Esophagus mucosa (tissue), 1 donor: ENCODE data around the gene ZNF609. TPM values are rescaled to one million over a fixed set of nuclear protein-coding genes. Genes with fewer than 3 reads are reported as not detected.
"Not testable (repeated sequence)": the region's sequence is repeated elsewhere in the genome, so short reads cannot be mapped to it uniquely, and the experiment has no call there.

Experiments used
- ATAC-seq: fragments of 200-7000 bp; cut with Tn5 transposase; one replicate; pipeline ENCODE4 v1.9.1; 2020
- total RNA-seq: library from RNA; stranded (reverse); gene quantifications from one replicate; pipeline ENCODE4 v1.2.4, GENCODE V29; 2023
- donor health status: DM: yes; HTN: yes; CAD: no.

ZNF609 gene
- total RNA-seq, 1 donor from 2014 or later = 17.9 TPM

- no peak for ATAC-seq
Measured at GRCh38 chr15:64583983-64584382, 123.6 kb downstream of the ZNF609 start.

DNA sequence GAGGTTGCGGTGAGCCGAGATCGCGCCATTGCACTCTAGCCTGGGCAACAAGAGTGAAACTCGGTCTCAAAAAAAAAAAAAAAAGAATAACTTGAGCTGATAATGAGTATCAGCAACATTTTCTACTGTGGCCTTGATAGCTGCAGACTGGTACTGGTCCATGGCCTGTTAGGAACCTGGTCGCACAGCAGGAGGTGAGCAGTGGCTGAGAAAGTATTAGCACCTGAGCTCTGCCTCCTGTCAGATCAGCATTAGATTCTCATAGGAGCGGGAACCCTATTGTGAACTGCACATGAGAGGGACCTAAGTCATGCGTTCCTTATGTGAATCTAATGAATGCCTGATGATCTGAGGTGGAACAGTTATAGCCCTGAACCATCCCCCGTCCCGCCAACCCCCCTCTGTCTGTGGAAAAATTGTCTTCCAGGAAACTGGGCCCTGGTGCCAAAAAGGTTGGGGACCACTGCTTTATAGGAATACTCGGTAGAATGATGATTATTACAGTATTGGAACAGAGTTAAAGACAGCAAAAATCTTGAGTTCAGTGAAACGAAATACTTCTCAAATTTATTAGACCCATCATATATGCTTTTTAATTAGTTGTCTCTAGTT, 126.0 kb downstream of the ZNF609 start:
- no peak for ATAC-seq

DNA sequence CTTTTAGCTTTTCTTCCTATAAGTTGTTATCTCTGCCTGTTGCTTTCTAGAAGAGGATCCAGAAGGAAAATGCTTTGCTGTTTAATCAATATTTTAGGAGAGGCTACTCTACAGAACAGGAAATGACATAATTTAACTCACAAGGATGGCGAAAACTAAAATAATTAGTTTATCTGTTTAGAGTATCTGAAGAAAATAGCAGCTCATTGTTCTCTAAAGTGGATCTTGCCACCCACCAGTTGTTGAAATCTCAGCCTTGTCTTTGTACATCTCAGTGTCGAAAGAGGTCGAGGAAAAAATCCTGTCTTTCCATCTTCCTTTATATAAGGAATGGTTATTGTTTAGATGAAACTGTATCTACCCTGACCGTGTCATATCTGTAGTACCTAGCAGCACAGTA, 126.6 kb downstream of the ZNF609 start:
- no peak for ATAC-seq

GRCh38 chr15:64589435-64590084, 129.2 kb downstream of the ZNF609 start:
- ATAC-seq = no peak

GRCh38 chr15:64592845-64593244, 132.5 kb downstream of the ZNF609 start:
- ATAC-seq = not testable (repeated sequence)

GRCh38 chr15:64596701-64597476, 136.5 kb downstream of the ZNF609 start:
- ATAC-seq = no peak

- ATAC-seq = no peak
Measured at GRCh38 chr15:64597477-64597822, 137.1 kb downstream of the ZNF609 start.

- no peak for ATAC-seq
Measured at GRCh38 chr15:64599226-64599625, 138.8 kb downstream of the ZNF609 start.

GRCh38 chr15:64599716-64600115, 139.3 kb downstream of the ZNF609 start:
- ATAC-seq = no peak

- no peak for ATAC-seq
Measured at GRCh38 chr15:64600794-64601193, 140.4 kb downstream of the ZNF609 start.

DNA sequence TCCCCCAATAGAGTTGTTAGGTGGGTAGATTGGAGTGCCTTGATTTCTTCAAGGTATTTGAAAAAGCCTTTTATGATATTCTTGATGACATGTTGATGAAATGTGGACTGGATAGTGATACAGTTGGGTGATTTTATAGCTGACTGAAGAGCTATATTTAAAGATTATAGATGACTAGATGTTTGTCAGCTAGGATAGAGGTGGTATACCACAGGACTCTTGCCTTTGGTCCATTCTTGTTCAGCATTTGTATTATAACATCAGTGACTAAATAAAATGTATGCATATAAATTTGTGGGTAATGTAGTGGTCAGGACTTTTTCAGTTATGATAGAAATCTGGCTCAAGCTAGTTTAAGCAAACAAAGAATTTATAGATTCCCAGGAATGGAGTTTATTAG, 143.9 kb downstream of the ZNF609 start:
- ATAC-seq = no peak

DNA sequence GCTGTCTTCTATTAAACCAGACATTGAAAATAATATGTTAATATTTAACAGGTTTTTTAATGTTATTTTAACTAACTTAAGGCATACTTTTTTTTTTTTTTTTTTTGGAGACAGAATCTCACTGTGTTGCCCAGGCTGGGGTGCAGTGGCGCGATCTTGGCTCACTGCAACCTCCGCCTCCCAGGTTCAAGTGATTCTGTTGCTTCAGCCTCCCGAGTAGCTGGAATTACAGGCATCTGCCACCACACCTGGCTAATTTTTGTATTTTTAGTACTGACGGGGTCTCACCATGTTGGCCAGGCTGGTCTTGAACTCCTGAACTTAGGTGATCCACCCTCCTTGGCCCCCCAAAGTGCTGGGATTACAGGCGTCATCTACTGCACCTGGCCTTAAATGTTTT, 147.0 kb downstream of the ZNF609 start:
- ATAC-seq = not testable (repeated sequence)

- no peak for ATAC-seq
Measured at GRCh38 chr15:64610257-64610919, 150.0 kb downstream of the ZNF609 start.

DNA sequence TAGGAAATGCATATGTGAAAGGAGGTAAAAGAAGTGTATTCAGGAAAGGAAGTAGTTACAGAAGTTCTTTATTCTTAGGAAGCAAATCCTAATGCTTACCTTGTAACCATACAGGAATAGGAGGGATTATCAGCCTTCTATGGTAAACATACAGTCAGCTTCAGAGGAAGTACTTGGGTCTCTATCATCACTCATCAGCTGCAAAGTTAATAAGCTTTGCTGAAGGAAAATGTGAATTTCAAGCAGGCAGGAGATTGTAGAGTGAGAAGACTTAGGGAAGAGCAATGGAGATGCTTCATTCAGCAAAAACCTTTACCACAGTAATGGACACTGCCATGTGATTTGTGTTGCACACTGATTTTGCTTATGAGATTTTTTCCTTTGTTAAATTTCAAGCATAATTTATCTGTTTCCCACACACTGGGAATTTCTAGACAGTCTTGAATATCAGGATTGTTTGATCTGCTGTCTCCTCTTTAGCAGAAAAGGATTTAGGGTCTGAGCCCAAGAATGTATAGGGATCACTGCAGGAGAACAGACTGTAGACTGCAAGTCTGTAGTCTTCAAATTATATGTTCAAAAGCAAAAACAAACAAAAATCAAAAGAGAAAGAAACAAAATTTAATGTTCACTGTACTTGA, 150.8 kb downstream of the ZNF609 start:
- peak; percentile 23 for ATAC-seq

DNA sequence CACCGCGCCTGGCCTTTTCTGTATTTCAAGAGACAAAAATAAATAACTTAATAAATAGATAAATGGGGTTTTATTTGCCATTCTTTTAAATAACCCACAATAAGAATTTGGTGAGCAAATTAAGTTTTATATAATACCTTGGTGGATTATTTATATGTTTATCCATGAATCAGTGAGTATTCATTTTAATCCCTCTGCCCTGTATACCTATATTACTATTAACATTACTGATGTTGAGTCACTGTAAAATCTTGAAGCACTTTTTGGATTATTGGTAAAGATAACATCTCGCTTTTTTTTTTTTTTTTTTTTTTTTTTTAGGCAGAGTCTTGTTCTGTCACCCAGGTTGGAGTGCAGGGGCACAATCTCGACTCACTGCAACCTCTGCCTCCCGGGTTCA, 154.1 kb downstream of the ZNF609 start:
- ATAC-seq = no peak

DNA sequence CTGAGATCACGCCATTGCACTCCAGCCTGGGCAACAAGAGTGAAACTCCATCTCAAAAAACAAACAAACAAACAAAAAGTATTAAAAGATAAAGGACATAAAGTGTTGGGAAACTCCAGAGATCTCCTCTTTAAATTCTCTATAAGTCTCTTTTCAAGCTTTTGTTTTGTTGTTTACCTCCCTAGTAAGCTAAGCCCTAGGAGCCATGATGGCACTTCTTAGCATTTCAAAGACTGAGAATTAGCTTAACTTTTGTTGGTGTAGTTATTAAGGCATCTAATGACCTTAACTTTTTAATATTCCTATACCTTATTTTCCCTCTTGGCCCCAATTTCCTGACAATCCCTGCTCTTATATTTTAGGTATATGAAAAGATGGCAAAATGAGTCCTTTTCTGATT, 157.3 kb downstream of the ZNF609 start:
- ATAC-seq = no peak

DNA sequence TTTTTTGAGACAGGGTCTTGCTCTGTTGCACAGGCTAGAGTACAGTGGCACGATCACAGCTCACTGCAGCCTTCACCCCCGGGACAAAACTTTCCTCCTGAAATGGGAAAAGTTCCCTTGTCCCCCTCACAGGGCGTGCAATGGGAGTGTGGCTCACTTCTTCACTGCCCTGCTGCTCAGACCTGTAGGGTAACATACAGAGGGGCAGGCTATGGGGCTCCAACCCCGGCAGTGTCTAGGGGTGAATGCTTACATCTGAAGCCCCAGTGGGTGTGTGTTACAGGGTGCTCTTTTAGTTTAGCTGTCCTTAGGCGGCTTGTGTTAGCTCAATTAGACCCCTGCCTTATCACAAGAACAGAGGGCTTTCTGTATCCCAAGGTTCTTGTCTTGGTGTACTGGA, 157.8 kb downstream of the ZNF609 start:
- ATAC-seq = no peak

GRCh38 chr15:64618540-64618939, 158.2 kb downstream of the ZNF609 start:
- no peak for ATAC-seq

DNA sequence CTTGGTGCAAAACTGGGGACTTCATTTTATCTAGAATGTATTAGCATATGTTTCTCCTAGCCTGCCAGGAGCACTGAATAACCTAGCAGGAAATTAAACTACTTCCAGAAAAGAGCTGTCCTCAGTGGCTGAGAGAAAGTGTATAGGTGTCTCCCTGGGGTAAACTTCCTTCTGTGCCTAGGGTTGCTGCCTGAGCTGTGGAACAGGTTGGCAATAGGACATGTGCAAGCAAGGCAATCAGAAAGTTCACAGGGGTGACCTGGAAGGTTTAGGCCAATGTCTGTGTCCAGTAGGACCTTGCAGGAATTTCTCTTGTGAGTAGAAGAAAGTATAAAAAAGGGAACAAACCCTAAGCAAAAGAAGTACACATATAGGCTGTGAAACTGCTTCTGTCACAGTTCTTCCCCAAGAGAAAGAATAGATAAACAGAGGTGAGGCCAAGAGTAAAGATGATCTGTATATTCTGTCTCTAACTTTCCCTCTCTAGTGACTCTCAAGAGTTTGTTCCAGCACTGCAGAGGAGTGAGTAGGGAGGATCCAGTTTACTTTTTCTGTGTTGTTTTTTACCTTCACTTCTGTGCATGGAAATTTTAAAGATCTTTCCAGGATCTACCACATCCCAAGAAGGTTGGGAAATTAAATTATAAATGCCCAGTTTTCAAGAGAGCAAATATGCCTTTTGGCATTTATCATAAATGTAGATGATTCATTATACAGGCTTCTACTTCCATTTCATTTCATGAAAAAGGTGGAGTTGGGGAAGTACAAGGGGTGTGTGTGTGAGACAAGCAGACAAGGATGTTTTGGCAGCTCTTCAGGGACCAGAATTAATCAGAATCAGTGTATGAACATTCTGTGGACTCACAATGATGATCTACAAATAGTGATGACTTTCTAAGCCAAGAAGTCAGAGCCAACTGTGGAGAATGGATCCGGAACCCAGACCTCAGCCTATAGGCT, 159.8 kb downstream of the ZNF609 start:
- peak; percentile 75 for ATAC-seq

GRCh38 chr15:64621056-64621455, 160.7 kb downstream of the ZNF609 start:
- ATAC-seq = no peak

DNA sequence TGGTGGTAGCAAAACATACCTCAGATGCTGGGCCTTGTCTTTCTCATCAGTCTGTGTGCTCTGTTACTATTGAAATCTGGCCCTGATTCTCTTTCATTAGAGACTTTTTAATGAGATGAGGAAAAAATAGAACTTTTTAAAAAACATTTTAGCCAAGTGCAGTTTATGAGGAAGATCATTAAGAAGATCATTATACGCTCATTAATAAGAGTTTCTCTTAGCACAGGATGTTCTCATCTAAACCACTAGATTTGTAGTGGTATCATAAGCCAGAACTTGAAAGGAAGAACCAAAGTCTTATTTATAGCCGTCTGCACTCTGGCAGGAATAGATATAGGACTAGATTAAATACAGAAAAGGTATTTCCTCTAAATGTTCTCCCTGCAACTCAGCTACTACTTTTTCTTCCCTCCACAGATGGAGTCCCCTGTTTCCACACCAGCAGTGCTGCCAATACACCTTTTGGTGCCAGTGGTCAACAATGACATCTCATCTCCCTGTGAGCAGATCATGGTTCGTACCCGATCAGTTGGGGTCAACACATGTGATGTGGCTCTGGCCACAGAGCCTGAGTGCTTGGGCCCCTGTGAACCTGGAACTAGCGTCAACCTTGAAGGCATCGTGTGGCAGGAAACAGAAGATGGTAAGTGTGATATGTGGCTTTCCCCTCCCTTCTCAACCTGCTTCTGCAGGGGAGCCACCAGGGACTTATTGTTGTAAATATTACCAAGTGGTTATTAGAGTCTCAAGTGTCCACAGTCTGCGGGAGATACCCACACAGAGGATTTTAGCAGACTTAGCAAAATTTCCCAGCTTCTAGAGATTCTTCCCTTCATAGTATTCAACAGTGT, 162.3 kb downstream of the ZNF609 start:
- ATAC-seq = peak; percentile 12
